Smooth muscle cell of the brain vasculature (primary cell): ENCODE measurements around the gene NOX4.

Experiments
- DNase-seq: peaks from one replicate; pipeline ENCODE4 v3.0.0-alpha.2; 2012; ENCODE audit warnings: low read depth, low spot score

Gene NOX4

DNA sequence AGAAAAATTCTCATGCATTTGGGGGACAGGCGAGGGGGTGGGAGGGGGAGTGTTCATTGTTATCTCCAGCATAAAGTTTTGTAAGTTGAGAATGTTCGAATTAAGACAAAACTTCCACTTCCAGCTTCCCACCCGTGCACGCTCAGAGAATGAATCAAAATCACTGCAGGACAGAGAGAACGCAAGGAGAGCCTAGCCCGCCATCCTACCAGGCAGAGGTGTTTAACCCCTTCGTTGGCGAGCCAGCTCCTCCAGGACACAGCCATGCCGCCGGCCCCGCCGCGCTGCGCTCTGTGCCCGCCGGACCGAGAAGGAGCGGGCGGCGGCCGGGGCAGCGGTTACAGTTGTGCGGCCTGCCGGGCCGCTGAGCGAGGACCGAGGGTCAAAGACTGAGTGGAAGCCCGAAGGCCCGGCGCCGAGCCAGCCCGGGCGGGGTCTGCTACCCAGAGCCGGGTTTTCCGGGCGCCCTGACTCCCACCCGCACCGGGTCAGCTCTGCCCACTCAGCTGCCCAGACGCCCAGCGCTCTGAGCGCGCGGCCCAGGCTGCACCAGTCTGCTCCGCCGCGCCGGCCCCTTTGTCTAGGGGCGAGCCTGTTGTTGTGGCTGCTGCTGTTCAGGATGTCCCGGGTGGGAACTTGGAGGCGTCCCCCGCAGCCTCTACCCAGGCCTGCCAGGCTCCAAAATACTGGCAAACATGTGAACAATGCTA lies at the start of gene NOX4:
Gene NOX4, minus strand, starts transcription at position 395 of the 710 bp plus-strand sequence. Its CDS starts 129 bp downstream, at position 266.
- no peak for DNase-seq

DNA sequence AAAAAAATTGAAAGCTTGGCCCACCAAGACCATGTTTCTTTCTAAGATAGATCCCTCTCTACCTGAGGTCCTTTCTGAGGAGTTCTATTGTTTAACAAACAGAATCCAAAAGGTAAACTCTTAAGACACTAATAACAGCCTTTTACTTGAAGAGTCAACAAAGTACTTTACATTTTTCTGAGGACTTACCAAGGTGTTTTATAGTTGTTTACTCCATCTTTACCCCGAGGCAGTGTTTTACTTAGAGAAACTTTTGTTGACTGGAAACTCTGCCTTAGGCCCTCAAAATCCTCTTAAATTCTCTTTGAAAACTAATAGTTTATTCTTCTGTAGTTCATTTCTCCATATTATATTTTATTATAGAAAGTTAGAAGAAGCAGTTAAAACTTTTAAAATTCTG lies 49.7 kb upstream of the NOX4 start:
- DNase-seq, result no peak

DNA sequence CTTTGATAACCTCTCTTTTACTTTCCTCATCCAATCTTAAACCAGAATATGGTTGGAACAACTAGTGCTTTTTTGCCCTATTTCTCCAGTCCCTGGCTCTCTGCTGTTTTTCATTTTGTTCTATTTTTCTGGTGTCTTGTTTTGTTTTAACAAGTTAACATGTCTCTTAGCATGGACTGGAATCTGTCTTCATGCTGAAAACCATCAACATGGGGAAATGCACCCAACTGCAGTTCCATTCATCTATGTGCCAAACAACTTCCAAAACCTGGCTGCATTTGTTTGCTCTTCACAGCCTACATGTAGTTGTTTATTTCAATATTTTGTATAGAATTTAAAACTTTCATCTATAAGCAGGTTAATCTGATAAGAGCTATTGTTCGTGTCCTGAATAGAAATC lies 46.8 kb upstream of the NOX4 start:
- no peak for DNase-seq

DNA sequence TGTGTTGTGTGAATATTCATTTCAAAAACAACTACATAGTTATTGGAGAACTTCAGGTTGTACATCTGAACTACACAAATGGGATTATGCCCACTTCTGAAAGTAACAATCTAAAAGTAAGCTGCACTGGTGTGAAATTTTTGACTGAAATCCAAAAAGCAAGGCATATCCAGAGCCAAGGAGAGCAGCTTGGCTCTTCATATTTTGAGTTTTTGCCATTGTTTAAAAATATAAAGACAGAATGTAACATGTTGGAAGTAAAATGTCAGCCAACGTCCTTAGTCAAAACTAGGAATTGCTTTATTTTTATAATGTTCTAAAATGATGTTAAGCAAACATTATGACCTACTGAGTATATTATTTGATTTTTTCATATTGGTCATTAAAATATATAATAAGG lies 45.8 kb upstream of the NOX4 start:
- DNase-seq, result no peak

DNA sequence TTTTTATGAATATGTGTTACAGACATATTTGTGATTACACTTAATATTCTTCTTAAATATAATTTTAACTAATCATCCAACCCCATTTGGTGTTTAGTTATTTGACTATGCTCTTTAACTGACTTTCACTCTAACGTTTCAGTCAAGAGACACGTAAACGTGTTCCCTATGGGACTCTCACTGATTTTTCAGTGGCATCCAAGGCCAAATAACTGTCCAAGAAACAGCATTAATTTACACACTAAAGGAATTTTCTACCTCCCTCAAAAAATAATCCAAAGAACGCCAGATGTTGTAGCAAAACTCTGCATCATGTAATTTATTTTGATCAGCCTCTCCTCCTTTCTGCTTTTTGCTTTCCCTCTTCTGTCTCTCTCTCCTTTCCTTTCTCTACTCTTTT lies 44.0 kb upstream of the NOX4 start:
- DNase-seq, result no peak

DNA sequence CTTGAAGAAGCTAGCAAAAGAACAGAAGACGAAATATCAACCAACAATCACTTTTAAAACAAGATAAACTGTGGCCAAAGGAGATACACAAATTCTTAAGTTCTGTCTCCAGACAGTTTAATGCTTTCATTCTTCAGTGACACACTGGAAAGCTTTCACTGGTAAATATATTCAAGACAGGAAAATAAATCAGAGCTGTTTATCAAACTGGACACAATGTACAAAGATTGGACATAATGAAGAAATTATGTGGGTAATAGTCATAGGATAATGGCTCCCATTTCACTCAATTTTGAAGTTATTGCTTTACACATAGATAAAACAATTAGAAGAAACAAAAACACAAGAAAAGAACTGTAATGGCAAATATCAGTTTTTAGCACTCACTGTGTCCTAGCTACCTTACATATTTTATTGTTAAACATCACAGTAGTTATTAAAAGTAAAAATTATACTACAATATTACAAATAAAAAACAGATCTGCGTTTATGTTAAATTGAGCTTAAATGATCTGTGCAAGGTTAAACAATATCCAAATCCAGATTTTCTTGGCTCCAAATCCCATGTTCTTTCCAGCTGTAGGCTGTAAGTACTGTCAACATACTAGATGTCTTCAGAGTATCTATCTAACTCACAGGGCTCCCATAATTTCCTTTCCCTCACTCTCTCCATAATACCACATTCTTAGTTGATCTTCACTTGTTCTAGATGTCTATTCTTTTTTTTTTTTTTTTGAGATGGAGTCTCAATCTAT lies 38.6 kb upstream of the NOX4 start:
- no peak for DNase-seq

DNA sequence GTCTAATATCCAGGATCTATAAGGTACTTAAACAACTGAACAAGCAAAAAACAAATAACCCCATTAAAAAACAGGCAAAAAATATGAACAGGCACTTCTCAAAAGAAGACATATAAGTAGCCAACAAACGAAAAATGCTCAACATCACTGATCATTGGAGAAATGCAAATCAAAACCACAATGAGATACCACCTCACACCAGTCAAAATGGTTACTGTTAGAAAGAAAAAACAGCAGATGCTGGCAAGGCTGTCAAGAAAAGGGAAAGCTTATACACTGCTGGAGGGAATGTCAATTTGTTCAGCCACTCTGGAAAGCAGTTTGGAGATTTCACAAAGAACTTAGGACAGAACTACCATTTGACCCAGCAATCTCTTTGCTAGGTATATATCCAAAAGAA lies 30.6 kb upstream of the NOX4 start:
- DNase-seq, result no peak

DNA sequence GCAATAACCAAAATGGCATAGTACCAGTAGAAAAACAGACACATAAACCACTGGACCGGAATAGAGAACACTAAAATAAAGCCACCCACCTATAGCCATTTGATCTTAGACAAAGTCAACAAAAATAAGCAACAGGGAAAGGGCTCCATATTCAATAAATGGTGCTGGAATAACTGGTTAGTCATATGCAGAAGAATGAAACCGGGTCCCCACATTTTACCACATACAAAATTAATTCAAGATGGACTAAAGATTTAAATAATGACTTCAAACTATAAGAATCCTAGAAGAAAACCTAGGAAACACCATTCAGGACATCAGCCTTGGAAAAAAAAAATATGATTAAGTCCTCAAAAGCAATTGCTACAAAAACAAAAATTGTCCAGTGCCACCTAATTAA lies 30.1 kb upstream of the NOX4 start:
- DNase-seq, result no peak

DNA sequence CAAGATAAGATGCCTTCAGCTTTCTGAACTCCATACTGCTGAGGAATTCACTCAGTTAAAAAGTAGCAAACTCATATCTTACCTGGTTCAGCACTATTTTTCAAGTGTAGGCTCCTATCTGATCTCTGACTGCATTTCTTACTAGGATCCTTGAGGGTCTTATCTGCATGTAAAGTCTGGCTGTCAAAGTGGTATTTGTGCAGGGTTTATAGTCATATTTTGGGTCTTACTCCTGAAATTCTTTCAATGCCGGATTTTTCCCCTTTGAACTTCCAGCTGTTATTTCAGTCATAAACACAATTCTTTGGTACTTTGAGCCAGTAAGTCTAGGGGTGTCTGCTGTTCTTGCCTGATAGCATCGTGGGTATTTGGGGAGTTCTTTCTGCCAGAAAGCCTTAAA lies 25.3 kb upstream of the NOX4 start:
- no peak for DNase-seq

DNA sequence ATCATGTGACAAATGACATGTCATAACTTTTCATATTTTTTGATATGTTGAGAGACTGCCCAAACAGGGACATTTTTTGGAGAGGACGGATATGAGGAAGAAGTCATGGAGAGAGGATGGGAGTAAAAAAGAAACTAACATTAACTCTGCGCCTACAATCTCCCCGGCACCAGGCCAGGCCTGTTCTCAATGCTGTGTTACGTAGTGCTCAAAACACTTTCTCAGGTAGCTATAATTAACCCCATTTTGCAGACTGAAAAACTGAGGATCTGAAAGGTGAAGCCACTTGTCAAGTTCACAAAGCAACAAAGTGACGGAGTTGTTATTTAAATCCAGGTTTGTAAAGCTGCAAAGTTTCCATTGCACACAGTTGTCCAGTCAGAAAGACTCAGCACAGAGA lies 17.4 kb upstream of the NOX4 start:
- no peak for DNase-seq

DNA sequence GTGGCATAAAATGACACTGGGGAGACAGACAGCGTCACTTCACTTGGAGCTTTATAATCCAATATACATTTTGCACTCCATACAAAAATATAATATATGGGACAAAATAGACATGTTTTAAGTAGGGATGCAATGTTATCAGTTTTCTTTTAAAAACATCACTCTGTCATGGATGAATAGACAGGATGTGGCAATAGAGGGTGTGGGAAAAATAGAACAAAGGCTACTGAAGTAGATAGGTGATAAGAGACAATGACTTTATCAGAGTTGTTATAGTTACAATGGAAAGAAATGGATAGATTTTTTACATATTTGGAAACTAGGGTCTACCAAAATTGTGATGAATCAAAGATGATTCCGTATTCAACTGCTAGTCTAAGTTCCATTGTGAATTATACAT lies 13.1 kb upstream of the NOX4 start:
- DNase-seq, result no peak

DNA sequence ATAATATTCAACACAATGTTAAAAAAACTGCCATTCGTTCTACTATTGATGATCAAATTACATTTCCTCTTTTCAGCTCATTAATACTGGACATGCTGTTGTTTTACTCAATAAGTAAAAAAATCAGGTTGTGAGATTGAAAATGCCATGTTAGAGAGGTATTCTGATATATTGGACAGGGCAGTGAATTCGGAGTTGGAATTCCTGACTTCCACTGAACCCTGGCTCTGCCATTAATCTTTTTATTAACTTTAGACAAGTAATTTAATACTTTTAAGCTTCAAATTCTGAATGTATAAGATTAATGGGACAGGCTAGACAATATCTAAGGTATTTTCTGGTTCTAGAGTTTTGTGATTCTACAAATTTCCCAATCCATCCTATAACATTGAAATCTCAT lies 12.2 kb upstream of the NOX4 start:
- DNase-seq, result no peak

DNA sequence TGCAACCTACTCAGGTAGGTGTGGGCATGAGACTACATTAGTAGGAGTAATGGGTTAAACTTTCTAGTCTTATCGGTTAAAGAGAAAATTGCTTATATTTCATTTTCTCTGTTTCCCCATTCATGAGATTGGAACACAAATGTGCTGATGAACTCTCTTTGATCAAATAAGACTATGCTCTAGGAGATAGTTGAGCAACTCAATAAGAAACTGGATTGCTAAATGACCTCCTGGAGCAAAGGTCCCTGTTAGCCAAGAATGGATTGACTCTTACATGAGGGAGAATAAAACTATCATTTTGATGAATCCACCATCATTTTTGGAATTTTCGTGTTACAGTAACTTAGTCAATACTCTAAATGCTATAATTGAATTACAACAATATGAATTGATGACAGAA lies 11.1 kb upstream of the NOX4 start:
- no peak for DNase-seq

DNA sequence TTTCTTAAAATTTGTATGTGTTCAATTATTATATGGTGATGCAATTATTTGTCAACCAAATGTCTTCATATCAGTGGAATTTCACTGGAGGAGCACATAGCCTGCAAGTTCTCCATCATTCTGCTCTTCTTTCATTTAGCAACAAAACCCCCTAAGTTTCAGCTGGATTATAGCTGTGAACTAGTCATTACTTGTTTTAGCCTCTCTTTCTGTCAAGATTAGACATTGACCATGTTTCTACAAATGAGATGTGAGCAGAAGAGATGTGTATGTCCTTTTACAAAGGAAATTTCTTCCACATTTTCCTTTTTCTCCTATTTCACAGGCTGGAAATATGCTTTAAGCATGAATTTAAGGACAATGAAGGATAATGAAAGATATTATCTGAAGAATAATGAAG lies 9.2 kb upstream of the NOX4 start:
- DNase-seq, result no peak

DNA sequence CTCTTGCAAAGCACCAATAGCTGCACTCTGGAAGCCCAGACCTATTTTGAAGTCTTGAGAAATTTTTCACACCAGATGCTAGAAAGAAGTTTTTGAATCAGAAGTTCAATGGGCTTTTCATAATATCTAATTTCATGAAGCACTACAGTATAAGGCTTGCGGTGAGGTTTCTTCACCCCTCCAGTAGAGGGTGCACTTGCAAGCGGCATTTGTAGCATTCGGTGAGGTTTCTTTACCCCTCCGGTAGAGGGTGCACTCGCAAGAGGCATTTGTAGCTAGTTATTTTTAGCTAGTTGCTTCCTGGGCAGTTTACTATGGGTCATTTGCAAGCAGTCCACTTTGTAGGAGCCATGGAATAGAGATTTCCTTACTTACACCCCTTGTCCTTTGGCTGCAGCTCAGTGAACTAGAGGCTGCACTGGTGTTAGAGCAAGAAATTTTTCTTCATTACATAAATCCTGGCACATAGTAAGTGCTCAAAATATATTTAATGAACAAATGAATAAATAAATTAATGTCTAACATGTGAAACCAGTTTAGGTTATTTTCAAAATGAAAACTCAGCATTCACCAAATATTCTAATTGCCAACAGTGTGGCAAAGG lies 7.8 kb upstream of the NOX4 start:
- DNase-seq, result no peak

DNA sequence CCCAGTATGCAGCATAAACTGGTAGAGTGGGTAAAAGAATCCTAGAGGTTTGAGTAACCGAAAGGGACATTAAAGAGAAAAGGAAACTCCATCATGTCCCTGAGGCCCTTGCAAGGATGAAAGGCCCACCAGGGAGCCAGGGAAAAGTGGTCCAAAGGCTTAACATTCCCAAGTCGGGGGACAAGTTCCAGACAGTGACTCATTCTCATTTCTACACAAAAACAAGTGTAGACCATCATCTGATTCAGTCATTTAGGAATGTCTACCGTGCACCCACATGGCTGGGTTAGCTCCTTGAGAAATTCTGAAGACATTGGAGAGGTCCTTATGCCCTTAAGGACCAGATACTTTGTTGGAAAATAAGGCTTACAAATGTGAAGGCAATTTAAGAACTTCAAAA lies 4.8 kb upstream of the NOX4 start:
- DNase-seq, result peak; percentile 57

DNA sequence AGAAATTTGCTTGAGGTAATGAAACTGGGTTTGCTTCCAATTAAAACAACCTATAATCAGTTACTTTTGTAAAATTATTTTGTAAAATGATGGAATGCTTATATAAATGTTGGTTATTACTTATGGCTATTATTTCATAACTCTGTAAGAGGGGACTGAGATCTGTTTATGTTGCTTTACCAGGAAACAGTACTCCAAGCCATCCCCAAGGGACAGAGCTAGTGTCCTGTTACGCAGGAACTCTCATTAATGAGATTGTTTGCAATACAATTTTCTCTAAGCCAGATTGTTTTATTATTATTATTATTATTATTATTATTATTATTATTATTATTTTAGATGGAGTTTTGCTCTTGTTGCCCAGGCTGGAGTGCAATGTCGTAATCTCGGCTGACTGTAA lies 2.3 kb upstream of the NOX4 start:
- no peak for DNase-seq

DNA sequence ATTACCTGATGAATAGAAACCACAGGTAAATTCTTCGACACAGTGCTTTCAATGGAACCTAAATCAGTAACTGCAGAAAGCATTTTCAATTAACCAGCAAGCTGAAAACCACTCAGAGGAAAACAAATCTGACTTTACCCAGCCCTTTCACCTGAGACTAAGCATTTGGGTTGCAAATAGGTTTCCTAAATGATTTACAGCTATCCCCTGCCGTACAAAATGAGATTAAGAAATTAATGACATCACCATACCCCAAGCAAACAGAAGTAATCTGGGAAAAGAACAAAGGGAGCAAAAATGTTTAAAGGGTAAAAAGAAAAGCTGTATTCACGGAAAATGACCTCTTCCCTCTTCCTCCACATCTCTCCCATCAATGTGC lies 584 bp downstream of the NOX4 start:
- no peak for DNase-seq

DNA sequence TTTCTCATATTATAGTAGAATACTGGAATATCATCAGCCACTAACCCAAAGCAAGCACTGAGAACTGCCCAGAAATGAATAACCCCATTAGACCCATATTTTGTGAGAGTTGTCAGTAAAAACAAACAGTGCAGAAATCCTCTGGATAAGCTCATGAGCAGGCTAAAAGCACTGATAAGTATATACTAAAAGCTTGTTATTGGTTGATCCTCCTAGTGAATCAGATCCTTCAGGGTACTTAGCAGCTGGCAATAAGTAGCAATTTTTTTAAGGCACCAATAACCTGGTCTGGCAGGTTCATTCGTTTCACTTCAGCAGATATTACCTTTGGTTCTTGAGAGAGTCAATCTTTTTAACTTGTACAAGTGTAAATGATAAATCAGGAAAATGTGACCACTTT lies 1.2 kb downstream of the NOX4 start:
- no peak for DNase-seq

DNA sequence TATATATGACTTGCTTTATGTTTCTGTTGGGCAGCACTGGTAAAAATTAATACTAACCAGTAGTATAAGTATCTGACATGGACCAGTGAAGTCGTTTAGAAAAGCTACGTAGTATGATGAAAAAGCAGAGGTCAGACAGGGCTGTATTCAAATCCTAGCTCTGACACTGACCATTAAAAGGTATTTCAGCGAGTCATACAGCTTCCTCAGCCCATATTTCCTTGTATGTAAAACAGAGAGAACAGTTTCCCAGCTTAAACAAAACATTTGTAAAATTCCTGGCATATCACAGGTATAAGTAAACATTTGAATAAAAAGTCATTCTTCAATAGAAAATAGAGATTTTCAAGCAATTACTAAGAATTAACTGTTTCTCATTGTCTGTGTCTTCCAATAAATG lies 4.2 kb downstream of the NOX4 start:
- DNase-seq, result no peak

DNA sequence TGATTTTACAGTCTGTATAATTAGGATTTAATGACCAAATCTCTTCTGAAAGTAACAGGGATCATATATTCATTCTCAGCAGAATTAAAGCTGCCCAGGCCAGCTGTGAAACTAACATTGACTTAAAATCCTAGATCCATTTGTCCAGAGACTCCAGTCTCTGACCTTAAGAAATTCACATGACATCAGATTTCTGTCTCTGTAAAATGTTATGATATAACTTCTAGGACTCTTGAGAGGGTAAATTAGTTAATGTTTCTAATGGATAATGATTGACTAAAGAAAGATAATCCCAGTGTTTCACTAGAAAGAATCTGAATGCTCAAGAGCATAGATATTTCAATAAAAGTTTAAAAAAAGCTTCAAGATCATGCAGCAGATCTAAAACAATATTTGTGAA lies 6.3 kb downstream of the NOX4 start:
- no peak for DNase-seq

DNA sequence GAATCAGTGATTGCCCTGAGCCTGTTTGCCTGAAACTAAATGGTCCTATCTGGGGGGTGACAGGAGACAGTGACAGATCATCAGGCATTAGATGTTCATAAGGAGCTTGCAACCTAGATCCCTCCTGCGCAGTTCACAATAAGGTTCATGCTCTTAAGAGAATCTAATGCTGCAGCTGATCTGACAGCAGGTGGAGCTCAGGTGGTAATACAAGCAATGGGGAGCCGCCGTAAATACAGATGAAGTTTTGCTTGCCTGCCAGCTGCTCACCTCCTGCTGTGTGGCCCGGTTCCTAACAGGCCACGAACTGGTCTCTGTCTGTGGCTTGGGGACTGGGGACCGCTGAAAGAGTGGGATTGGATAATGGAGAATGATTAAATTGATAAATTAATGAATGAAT lies 14.0 kb downstream of the NOX4 start:
- no peak for DNase-seq

DNA sequence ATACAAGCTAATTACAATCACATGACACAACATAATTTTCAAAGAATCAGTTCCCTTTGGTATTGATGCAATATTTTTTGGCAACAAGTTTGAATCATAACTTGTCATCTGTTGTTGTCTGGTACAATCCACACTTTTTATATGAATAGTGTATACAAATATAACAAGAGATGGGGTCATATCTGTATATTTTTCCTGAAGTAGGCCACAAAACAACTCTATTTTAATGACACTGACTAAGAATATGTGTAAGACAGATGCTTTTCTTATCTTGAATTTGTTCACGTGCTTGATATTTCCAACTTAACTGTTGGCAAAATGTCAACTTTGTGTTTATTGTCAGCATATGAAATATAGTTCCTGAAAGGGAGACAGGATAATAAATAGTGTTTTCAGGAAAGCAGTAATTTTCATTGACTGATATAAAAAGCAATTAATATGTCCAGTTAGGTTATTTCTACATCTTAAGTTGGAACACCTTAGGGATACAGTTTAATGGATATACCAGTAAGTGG lies 27.9 kb downstream of the NOX4 start:
- no peak for DNase-seq
